Measurements from ENCODE around the gene RPS29. TPM values are rescaled to one million over a fixed set of nuclear protein-coding genes. Genes with fewer than 3 reads are reported as not detected.

The RPS29 gene
- polyA plus RNA-seq, 4 donors = 2,810 to 5,742 (median 3,888) TPM

DNA sequence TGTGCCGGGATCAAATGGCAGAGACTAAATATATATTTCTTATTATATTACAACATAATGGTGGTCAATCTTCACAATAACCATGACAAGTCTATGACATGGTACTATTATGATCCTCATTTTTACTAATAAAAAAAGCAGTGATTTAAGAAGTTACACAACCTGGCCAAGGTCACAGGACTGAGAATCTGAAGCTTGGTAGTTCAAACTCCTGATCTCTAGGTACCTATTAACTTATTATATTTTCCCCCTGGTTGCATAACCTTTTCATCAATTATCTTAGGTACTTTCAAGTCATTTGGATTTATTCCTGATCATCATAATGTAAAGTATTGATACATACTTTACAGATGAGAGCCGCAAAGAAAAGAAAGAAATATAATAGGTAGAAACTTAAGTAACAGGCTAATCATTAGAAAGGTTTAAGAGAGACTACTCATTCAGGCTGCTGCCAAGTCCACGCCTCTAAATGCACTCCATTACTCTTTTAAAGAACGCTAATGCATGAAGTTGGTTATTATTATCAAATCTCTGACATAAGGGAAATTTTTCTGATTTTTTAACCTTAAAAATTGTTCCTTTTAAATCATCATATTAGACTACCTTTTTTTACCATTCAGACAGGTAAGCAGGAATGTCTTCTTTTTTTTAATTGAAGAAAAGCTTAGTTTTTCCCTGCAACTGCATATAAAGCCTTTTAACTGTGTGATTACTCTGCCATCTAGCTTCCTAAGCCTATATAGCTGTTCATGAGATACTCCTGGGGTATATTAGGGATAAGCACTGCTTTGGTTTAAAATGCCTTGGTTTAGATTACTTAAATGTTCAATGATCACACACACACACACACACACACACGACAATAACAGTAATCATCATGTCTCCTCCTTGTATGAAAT is 35.6 kb downstream of the RPS29 start:
- H3K27ac ChIP-seq (ENCODE audit: low read depth in 1 of 3, low read length in 2 of 3) = no peak overlapping the region
- DNase-seq = peak in 1 of 2 donors; percentile 61
- no peaks in the 10 kb centered on the region for H3K36me3 ChIP-seq (ENCODE audit: control insufficient read depth in 3 of 3, insufficient read depth in 2 of 3, low read depth in 1 of 3, low read length in 3 of 3)
- 54 to 62% (median 59%) methylated on average over 5 of the region's 5 CpGs for WGBS, 3 donors
- H3K9me3 ChIP-seq (ENCODE audit: control insufficient read depth in 2 of 2, insufficient read depth in 1 of 2, low read depth in 1 of 2, low read length in 1 of 2) = no peaks in the 10 kb centered on the region
- no peaks in the 10 kb centered on the region for H3K27me3 ChIP-seq (ENCODE audit: control insufficient read depth in 3 of 3, insufficient read depth in 3 of 3, low read length in 3 of 3)
- no peak overlapping the region for H3K4me3 ChIP-seq (ENCODE audit: low read depth in 1 of 3, low read length in 3 of 3)
- no peak for FAIRE-seq
- H3K4me1 ChIP-seq (ENCODE audit: control insufficient read depth in 3 of 3, insufficient read depth in 2 of 3, low read depth in 1 of 3, low read length in 2 of 3) = peaks cover 0 to 5% (median 0%) of the 10 kb centered on the region in 3 donors

DNA sequence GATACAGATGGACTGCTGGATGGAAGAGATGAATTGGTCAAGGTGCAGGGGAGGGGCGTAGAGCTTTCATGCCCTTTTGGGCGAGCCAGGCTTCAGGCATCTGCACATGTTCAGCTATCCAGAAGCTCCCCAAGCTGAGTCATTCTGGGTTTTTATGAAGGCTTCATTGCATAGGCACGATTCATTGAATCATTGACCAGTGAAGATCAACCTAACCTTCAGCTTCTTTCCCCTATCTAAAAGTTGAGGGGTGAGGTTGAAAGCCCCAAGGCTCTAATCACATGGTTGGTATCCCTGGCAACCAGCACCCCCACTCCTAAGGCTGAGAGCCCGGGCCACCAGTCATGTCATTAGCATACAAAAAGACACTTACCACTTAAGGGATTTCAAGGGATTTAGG is 36.3 kb downstream of the RPS29 start:
- peak in 1 of 2 donors; percentile 33 for DNase-seq
- Histone ChIP-seq H3K27ac (ENCODE audit: low read depth in 1 of 3, low read length in 2 of 3) (no peak overlapping the region), H3K4me1 (ENCODE audit: control insufficient read depth in 3 of 3, insufficient read depth in 2 of 3, low read depth in 1 of 3, low read length in 2 of 3) (peaks cover 0 to 5% (median 0%) of the 10 kb centered on the region in 3 donors), H3K4me3 (ENCODE audit: low read depth in 1 of 3, low read length in 3 of 3) (no peak overlapping the region), H3K27me3 (ENCODE audit: control insufficient read depth in 3 of 3, insufficient read depth in 3 of 3, low read length in 3 of 3) (no peaks in the 10 kb centered on the region), H3K36me3 (ENCODE audit: control insufficient read depth in 3 of 3, insufficient read depth in 2 of 3, low read depth in 1 of 3, low read length in 3 of 3) (no peaks in the 10 kb centered on the region), H3K9me3 (ENCODE audit: control insufficient read depth in 2 of 2, insufficient read depth in 1 of 2, low read depth in 1 of 2, low read length in 1 of 2) (no peaks in the 10 kb centered on the region)
- FAIRE-seq = no peak
- WGBS, 3 donors = 56 to 59% (median 58%) methylated on average over 4 of the region's 4 CpGs

- DNase-seq = no peak
- WGBS, 3 donors = 61 to 78% (median 73%) methylated on average over 1 of the region's 1 CpG
- FAIRE-seq = no peak
- no peak overlapping the region for H3K4me3 ChIP-seq (ENCODE audit: low read depth in 1 of 3, low read length in 3 of 3)
- peaks cover 0 to 5% (median 0%) of the 10 kb centered on the region in 3 donors for H3K4me1 ChIP-seq (ENCODE audit: control insufficient read depth in 3 of 3, insufficient read depth in 2 of 3, low read depth in 1 of 3, low read length in 2 of 3)
- no peaks in the 10 kb centered on the region for H3K9me3 ChIP-seq (ENCODE audit: control insufficient read depth in 2 of 2, insufficient read depth in 1 of 2, low read depth in 1 of 2, low read length in 1 of 2)
- H3K27ac ChIP-seq (ENCODE audit: low read depth in 1 of 3, low read length in 2 of 3) = no peak overlapping the region
- H3K36me3 ChIP-seq (ENCODE audit: control insufficient read depth in 3 of 3, insufficient read depth in 2 of 3, low read depth in 1 of 3, low read length in 3 of 3) = no peaks in the 10 kb centered on the region
- no peaks in the 10 kb centered on the region for H3K27me3 ChIP-seq (ENCODE audit: control insufficient read depth in 3 of 3, insufficient read depth in 3 of 3, low read length in 3 of 3)
Measured at GRCh38 chr14:49549446-49549845, 36.7 kb downstream of the RPS29 start.

DNA sequence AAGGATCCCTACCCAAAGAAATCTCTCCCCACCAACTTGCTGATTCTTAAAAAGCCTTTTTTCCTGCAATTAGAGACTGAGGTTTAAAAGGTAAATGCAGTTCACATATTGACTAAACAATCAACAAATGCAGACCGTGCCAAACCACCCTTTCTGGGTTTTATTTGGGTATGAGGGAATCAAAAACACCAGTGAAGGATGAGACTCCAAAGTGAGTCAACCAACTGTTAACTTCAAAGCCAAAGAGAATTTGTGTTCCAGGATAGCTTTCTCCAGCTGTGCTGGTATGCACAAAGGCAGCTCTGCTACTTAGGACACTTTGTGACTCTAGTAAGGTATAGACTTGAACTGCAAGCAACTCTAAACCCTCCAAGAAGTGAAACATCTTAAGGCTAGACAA is 39.4 kb downstream of the RPS29 start:
- DNase-seq (no peak), FAIRE-seq (no peak)
- Histone ChIP-seq H3K36me3 (ENCODE audit: control insufficient read depth in 3 of 3, insufficient read depth in 2 of 3, low read depth in 1 of 3, low read length in 3 of 3) (no peaks in the 10 kb centered on the region), H3K4me1 (ENCODE audit: control insufficient read depth in 3 of 3, insufficient read depth in 2 of 3, low read depth in 1 of 3, low read length in 2 of 3) (peaks cover 0 to 5% (median 0%) of the 10 kb centered on the region in 3 donors), H3K4me3 (ENCODE audit: low read depth in 1 of 3, low read length in 3 of 3) (no peak overlapping the region), H3K27me3 (ENCODE audit: control insufficient read depth in 3 of 3, insufficient read depth in 3 of 3, low read length in 3 of 3) (no peaks in the 10 kb centered on the region), H3K9me3 (ENCODE audit: control insufficient read depth in 2 of 2, insufficient read depth in 1 of 2, low read depth in 1 of 2, low read length in 1 of 2) (peaks cover 0 to 3% of the 10 kb centered on the region in 2 donors), H3K27ac (ENCODE audit: low read depth in 1 of 3, low read length in 2 of 3) (no peak overlapping the region)
- WGBS, 3 donors = 61 to 68% (median 63%) methylated on average over 1 of the region's 1 CpG

- 84 to 90% (median 88%) methylated on average over 3 of the region's 3 CpGs for WGBS, 3 donors
- Histone ChIP-seq H3K27me3 (ENCODE audit: control insufficient read depth in 3 of 3, insufficient read depth in 3 of 3, low read length in 3 of 3) (no peaks in the 10 kb centered on the region), H3K4me1 (ENCODE audit: control insufficient read depth in 3 of 3, insufficient read depth in 2 of 3, low read depth in 1 of 3, low read length in 2 of 3) (peaks cover 0 to 5% (median 0%) of the 10 kb centered on the region in 3 donors), H3K27ac (ENCODE audit: low read depth in 1 of 3, low read length in 2 of 3) (no peak overlapping the region), H3K9me3 (ENCODE audit: control insufficient read depth in 2 of 2, insufficient read depth in 1 of 2, low read depth in 1 of 2, low read length in 1 of 2) (peaks cover 2 to 13% of the 10 kb centered on the region in 2 donors), H3K4me3 (ENCODE audit: low read depth in 1 of 3, low read length in 3 of 3) (no peak overlapping the region), H3K36me3 (ENCODE audit: control insufficient read depth in 3 of 3, insufficient read depth in 2 of 3, low read depth in 1 of 3, low read length in 3 of 3) (no peaks in the 10 kb centered on the region)
- no peak for FAIRE-seq
- DNase-seq = no peak
Measured at GRCh38 chr14:49545716-49546115, 40.5 kb downstream of the RPS29 start.

DNA sequence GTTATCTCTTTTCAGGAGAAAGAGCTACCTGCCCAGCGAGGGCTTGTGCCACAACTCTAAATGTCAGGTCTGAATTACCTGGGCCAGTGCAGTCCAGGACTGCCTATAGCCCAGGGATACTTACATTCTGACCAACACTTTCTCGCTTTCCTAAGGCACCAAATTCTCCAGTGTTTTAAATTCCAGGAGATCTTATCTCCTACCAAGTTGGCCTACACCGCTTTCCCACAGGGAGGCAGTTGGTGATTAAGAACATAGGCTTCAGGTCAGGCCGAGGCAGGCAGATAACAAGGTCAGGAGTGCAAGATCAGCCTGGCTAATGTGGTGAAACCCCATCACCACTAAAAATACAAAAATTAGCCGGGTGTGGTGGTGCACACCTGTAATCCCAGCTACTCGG is 41.1 kb downstream of the RPS29 start:
- Histone ChIP-seq H3K4me1 (ENCODE audit: control insufficient read depth in 3 of 3, insufficient read depth in 2 of 3, low read depth in 1 of 3, low read length in 2 of 3) (peaks cover 0 to 5% (median 0%) of the 10 kb centered on the region in 3 donors), H3K4me3 (ENCODE audit: low read depth in 1 of 3, low read length in 3 of 3) (no peak overlapping the region), H3K36me3 (ENCODE audit: control insufficient read depth in 3 of 3, insufficient read depth in 2 of 3, low read depth in 1 of 3, low read length in 3 of 3) (no peaks in the 10 kb centered on the region), H3K27me3 (ENCODE audit: control insufficient read depth in 3 of 3, insufficient read depth in 3 of 3, low read length in 3 of 3) (no peaks in the 10 kb centered on the region), H3K27ac (ENCODE audit: low read depth in 1 of 3, low read length in 2 of 3) (no peak overlapping the region), H3K9me3 (ENCODE audit: control insufficient read depth in 2 of 2, insufficient read depth in 1 of 2, low read depth in 1 of 2, low read length in 1 of 2) (peaks cover 2 to 13% of the 10 kb centered on the region in 2 donors)
- WGBS, 3 donors = 87 to 88% (median 88%) methylated on average over 6 of the region's 6 CpGs
- DNase-seq = no peak
- FAIRE-seq = no peak

DNA sequence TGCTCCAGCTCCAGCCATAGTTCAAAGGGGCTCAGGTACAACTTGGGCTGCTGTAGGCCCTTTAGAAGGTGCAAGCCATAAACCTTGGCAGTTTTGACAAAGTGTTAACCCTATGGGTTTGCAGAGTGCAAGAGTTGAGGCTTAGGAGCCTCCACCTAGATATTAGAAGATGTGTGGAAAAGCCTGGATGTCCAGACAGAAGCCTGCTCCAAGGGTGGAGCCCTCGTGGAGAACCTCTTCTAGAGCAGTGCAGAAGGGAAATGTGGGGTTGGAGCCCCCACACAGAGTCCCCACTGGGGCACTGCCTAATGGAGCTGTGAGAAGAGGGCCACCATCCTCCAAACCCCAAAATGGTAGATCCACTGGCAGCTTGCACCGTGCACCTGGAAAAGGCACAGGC is 45.1 kb downstream of the RPS29 start:
- no peak overlapping the region for H3K4me3 ChIP-seq (ENCODE audit: low read depth in 1 of 3, low read length in 3 of 3)
- DNase-seq (no peak), FAIRE-seq (no peak)
- no peaks in the 10 kb centered on the region for H3K4me1 ChIP-seq (ENCODE audit: control insufficient read depth in 3 of 3, insufficient read depth in 2 of 3, low read depth in 1 of 3, low read length in 2 of 3)
- peaks cover 2 to 13% of the 10 kb centered on the region in 2 donors for H3K9me3 ChIP-seq (ENCODE audit: control insufficient read depth in 2 of 2, insufficient read depth in 1 of 2, low read depth in 1 of 2, low read length in 1 of 2)
- 68 to 88% (median 87%) methylated on average over 2 of the region's 2 CpGs for WGBS, 3 donors
- peaks cover 0 to 1% (median 0%) of the 10 kb centered on the region in 3 donors for H3K27me3 ChIP-seq (ENCODE audit: control insufficient read depth in 3 of 3, insufficient read depth in 3 of 3, low read length in 3 of 3)
- H3K27ac ChIP-seq (ENCODE audit: low read depth in 1 of 3, low read length in 2 of 3) = no peak overlapping the region
- no peaks in the 10 kb centered on the region for H3K36me3 ChIP-seq (ENCODE audit: control insufficient read depth in 3 of 3, insufficient read depth in 2 of 3, low read depth in 1 of 3, low read length in 3 of 3)

DNA sequence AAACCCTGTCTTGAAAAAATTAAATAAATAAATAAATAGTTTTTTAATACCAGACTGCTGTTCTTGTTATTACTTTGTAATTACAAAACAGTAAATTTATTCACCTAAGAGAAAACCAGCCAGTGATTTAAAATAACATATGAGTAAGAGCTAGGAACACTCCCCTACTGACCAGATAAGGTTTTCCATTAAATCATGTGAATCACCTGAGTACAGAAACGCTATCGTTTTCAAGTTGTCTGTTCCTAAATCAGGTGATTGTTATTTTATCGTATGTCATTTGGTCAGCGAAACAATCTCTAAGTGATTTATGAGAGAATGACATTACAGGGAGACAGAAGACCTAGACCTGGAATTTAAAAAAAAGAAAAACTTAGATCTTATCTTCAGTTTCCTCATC is 47.3 kb downstream of the RPS29 start:
- no peak for FAIRE-seq
- WGBS, 3 donors = 82 to 90% (median 88%) methylated on average over 4 of the region's 4 CpGs
- H3K36me3 ChIP-seq (ENCODE audit: control insufficient read depth in 3 of 3, insufficient read depth in 2 of 3, low read depth in 1 of 3, low read length in 3 of 3) = no peaks in the 10 kb centered on the region
- H3K9me3 ChIP-seq (ENCODE audit: control insufficient read depth in 2 of 2, insufficient read depth in 1 of 2, low read depth in 1 of 2, low read length in 1 of 2) = peaks cover 2 to 13% of the 10 kb centered on the region in 2 donors
- H3K4me3 ChIP-seq (ENCODE audit: low read depth in 1 of 3, low read length in 3 of 3) = no peak overlapping the region
- no peaks in the 10 kb centered on the region for H3K4me1 ChIP-seq (ENCODE audit: control insufficient read depth in 3 of 3, insufficient read depth in 2 of 3, low read depth in 1 of 3, low read length in 2 of 3)
- H3K27me3 ChIP-seq (ENCODE audit: control insufficient read depth in 3 of 3, insufficient read depth in 3 of 3, low read length in 3 of 3) = peaks cover 0 to 1% (median 0%) of the 10 kb centered on the region in 3 donors
- no peak for DNase-seq
- no peak overlapping the region for H3K27ac ChIP-seq (ENCODE audit: low read depth in 1 of 3, low read length in 2 of 3)

Data from small intestine (tissue), 7 donors.